Measurements from ENCODE around the gene KCNN4.
"Not testable (repeated sequence)": the region's sequence is repeated elsewhere in the genome, so short reads cannot be mapped to it uniquely, and the experiment has no call there.

Gene KCNN4

GRCh38 chr19:43798546-43799409 lies 18.0 kb upstream of the KCNN4 start:
- DNase-seq = peak; percentile 80 to 83

- no peak for DNase-seq
These were observed 17.3 kb upstream of the KCNN4 start for GRCh38 chr19:43798026-43798545.

- no peak for DNase-seq
These were observed 16.8 kb upstream of the KCNN4 start for GRCh38 chr19:43797556-43797955.

- no peak for DNase-seq
These were observed 16.3 kb upstream of the KCNN4 start for GRCh38 chr19:43797118-43797517.

GRCh38 chr19:43790587-43790986 lies 9.8 kb upstream of the KCNN4 start:
- no peak for DNase-seq

GRCh38 chr19:43789029-43789428 lies 8.3 kb upstream of the KCNN4 start:
- DNase-seq = no peak

GRCh38 chr19:43786665-43787064 lies 5.9 kb upstream of the KCNN4 start:
- DNase-seq = no peak

DNA sequence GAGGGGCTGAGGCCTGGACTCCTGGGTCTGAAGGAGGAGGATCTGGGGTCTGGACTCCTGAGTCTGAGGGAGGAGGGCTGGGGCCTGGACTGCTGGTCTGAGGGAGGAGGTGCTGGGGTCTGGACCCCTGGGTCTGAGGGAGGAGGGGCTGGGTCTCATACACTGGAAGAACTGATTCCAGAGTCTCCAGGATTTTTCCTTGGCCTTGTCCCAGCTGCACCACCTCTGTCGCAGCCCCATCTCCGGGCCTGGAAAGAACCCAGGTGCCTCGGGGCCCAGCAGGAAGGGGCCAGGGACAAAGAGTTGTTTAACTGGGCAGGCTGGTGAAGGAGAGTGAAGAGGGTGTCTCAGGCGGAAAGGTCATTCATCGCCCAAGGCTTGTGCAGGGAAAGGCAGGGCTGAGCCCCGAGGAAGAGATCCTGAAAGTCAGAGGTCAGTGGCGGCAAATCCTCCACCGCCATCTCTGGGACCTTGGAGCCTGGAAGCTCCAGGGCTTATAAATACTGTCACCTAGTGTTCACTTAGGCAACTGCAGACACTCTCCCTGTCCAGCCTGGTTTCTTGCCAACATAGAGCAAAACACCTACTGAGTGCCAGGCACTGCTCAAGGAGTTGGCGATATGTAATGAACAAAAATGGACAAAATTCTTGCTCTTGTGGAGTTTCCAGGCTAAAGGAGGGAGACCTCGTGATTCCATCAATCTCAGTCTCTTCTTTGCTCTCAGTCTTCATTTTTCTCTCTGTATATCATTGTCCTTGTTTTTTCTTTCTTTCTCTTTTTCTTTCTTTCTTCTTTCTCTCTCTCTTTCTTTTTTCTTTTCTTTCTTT lies 4.4 kb upstream of the KCNN4 start:
- DNase-seq = peak; percentile 40 to 55

GRCh38 chr19:43784241-43784980 lies 3.6 kb upstream of the KCNN4 start:
- peak; percentile 67 to 74 for DNase-seq

- DNase-seq = no peak
These were observed 2.9 kb upstream of the KCNN4 start for GRCh38 chr19:43783636-43784035.

GRCh38 chr19:43782689-43783231 lies 2.0 kb upstream of the KCNN4 start:
- DNase-seq = no peak

- no peak for DNase-seq
These were observed 1.5 kb upstream of the KCNN4 start for GRCh38 chr19:43782311-43782660.

- no peak for DNase-seq
These were observed 997 bp upstream of the KCNN4 start for GRCh38 chr19:43781630-43782310.

- DNase-seq = no peak
These were observed 953 bp downstream of the KCNN4 start for GRCh38 chr19:43779820-43780219.

DNA sequence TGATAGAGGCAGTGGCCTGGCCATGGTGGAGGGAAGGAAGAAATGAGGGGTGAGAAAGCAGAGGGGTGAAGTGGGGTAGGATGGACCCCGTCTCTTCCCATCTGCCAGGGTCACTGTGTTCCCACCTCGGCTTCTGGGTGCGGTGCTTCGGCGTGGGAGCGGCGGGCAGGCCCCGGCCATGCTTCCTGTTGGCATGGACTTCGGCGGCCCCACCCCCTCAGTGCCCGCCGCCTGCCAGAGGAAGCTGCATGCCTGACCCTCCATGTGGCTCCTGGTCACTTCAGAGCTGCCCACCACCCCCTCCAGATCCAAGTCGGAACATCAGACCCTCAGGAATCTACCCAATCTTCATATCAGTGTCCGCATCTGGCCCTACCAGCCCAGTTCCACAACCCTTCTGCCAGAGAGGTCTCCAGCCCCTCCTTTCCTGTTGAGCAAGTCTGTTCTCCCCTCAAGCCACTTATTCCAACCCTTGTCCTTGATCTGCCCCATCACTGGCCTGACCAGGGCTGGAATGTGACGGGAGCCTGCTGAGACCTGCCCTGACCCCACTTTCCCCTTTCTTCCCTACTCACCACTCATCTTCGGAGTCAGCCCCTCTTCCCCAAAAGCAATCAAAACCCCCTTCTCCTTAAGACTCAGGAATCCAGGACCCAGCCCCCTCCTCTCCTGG lies 1.5 kb downstream of the KCNN4 start:
- DNase-seq = no peak

DNA sequence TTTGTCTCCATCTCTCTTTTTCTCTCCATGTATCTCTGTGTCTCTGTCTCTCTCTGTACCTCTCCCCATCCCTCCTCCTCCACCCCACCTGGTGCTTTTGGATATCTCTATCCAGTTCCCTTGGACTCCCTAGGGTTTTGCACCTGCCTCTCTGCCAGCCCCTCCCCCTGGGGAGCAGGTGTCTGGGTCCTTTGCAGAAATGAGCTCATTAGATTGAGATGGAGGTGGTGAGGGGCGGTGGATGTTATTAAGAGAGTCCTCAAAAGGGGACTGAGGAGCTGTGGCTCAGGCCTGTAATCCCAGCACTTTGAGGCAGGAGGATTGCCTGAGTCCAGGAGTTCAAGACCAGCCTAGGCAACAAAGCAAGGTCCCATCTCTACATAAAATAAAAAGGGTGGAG lies 2.1 kb downstream of the KCNN4 start:
- DNase-seq = no peak

GRCh38 chr19:43777163-43777695 lies 3.5 kb downstream of the KCNN4 start:
- peak; percentile 49 to 51 for DNase-seq

GRCh38 chr19:43776286-43776685 lies 4.5 kb downstream of the KCNN4 start:
- DNase-seq = peak; percentile 69 to 79

DNA sequence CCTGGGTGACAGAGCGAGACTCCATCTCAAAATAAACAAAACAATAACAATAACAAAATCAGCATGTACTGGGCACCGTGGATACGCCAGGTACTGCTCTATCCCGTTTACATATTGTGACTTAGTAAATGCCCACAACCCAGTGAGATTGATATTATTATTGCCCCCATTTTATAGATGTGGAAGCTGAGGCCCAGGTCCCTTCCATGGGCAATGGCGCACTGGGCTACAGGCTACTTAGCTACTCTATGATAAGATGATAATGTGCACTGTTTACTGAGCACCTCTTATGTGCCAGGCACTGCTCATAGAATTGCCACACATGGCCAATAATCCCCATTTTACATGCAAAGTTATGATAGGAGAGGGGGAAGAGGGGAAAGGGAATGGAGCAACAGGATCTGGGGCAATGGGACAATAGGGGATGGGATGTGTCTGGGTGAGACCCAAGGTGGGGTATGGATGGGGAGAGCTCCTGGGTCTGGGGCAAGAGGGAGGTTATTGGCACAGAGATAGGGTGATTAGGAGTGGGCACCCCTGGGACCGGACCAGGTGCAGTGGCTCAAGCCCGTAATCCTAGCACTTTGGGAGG lies 5.4 kb downstream of the KCNN4 start:
- no peak for DNase-seq

- not testable (repeated sequence) for DNase-seq
These were observed 5.9 kb downstream of the KCNN4 start for GRCh38 chr19:43774940-43775258.

Measured in activated CD4-positive, alpha-beta T cell treated with anti-CD3 and anti-CD28 coated beads for 4 hours (primary cell).